HCT116 (cell line): ENCODE data around the gene RPL28. TPM values are rescaled to one million over a fixed set of nuclear protein-coding genes. Genes with fewer than 3 reads are reported as not detected.
A peak's percentile ranks its signal among the peaks of the same experiment; 100 is the strongest.

Experiments used
- ATAC-seq: fragments of 200-7000 bp; cut with Tn5 transposase; 2 replicates; pipeline ENCODE4 v1.9.1; 2020; ENCODE audit warnings: mild to moderate bottlenecking, moderate library complexity
- BruUV-seq: library from RNA; stranded (reverse); fragments of 400-500 nt; replicated peaks from 2 replicates; lab custom pipeline; 2021; lab: Mats Ljungman, UMichigan
- CTCF ChIA-PET: fragments of 300-600 bp; sonication (Branson Sonifier 250); formaldehyde crosslinking; loops from one replicate; lab custom pipeline; 2021; ENCODE audit warnings: antibody characterized with exemption; lab: Charles Lee
- POLR2A ChIA-PET: fragments of 300-600, 350-600 bp; sonication (Branson Sonifier 250); formaldehyde crosslinking; loops from one replicate; lab custom pipeline; 2021; ENCODE audit warnings: antibody characterized with exemption; lab: Charles Lee
- RAD21 ChIA-PET, 2 experiments: fragments of 300-600 bp; sonication (Branson Sonifier 250); formaldehyde crosslinking; loops; one replicate each; lab custom pipeline; 2023; ENCODE audit warnings: low total read pairs in 2 of 2; ENCODE audit not compliant: uncharacterized antibody in 2 of 2, unreplicated experiment in 2 of 2, low non-redundant PET in 1 of 2; lab: Charles Lee
- DNase-seq: peaks from one replicate; pipeline ENCODE4 v3.0.0-alpha.2; 2010; ENCODE audit warnings: low read depth, low spot score
- H2AFZ ChIP-seq: fragments of 200-600 bp; shearing (Covaris generic), sonication (generic); 2 replicates; pipeline ENCODE4 v1.6.1; 2017; ENCODE audit warnings: low read depth, mixed run types, mixed read lengths, antibody characterized with exemption, low read length; ENCODE audit not compliant: poor library complexity, severe bottlenecking
- H3K27ac ChIP-seq: 2 replicates; pipeline ENCODE4 v1.5.1; 2012; ENCODE audit warnings: low read depth, low read length
- H3K27me3 ChIP-seq: fragments of 200-600 bp; sonication (generic); 2 replicates; pipeline ENCODE4 v1.6.1; 2016; ENCODE audit warnings: mixed run types, low read length, mixed read lengths; ENCODE audit not compliant: insufficient read depth
- H3K36me3 ChIP-seq, 2 experiments: fragments of 200-500 bp in 1 of 2; fragments of 200-600 bp in 1 of 2; sonication (Bioruptor generic) in 1 of 2; sonication (generic) in 1 of 2; 2 replicates each; pipeline versions ENCODE4 v1.5.1 to v1.6.1; 2014 to 2016; ENCODE audit warnings: low read length in 2 of 2, inconsistent platforms in 1 of 2, mixed read lengths in 1 of 2, mixed run types in 1 of 2; ENCODE audit not compliant: insufficient read depth in 2 of 2, control insufficient read depth in 1 of 2
- H3K4me1 ChIP-seq, 2 experiments: fragments of 200-600 bp in 1 of 2; sonication (generic) in 1 of 2; 2 replicates each; pipeline versions ENCODE4 v1.5.1 to v1.6.1; 2012 to 2017; ENCODE audit warnings: low read length in 2 of 2, inconsistent platforms in 1 of 2, mild to moderate bottlenecking in 1 of 2, mixed read lengths in 1 of 2, mixed run types in 1 of 2, moderate library complexity in 1 of 2; ENCODE audit not compliant: insufficient read depth in 2 of 2, control insufficient read depth in 1 of 2
- H3K4me2 ChIP-seq: fragments of 200-600 bp; sonication (generic); 2 replicates; pipeline ENCODE4 v1.6.1; 2017; ENCODE audit warnings: mixed run types, low read length, mixed read lengths
- H3K4me3 ChIP-seq, 2 experiments: fragments of 200-600 bp in 1 of 2; sonication (generic) in 1 of 2; replicated peaks in 1 of 2; 2 replicates each; pipeline ENCODE4 v1.5.1; 2011 to 2016; ENCODE audit warnings: low read length in 2 of 2, control low read depth in 1 of 2, low read depth in 1 of 2, mild to moderate bottlenecking in 1 of 2, mixed read lengths in 1 of 2, mixed run types in 1 of 2
- H3K79me2 ChIP-seq: fragments of 200-600 bp; sonication (generic); 2 replicates; pipeline ENCODE4 v1.6.1; 2017; ENCODE audit warnings: mild to moderate bottlenecking, mixed run types, low read length, moderate library complexity, mixed read lengths; ENCODE audit not compliant: insufficient read depth
- H3K9ac ChIP-seq: fragments of 200-600 bp; sonication (generic); 2 replicates; pipeline ENCODE4 v1.6.1; 2016; ENCODE audit warnings: low read length, mixed read lengths
- H3K9me2 ChIP-seq: fragments of 200-600 bp; sonication (generic), shearing (Covaris generic); 2 replicates; pipeline ENCODE4 v1.6.1; 2017; ENCODE audit warnings: mixed run types, mild to moderate bottlenecking, moderate library complexity; ENCODE audit not compliant: insufficient read depth
- H3K9me3 ChIP-seq, 2 experiments: fragments of 200-500 bp in 1 of 2; fragments of 200-600 bp in 1 of 2; sonication (Bioruptor generic) in 1 of 2; sonication (generic) in 1 of 2; 2 replicates each; pipeline ENCODE4 v1.6.1; 2014 to 2017; ENCODE audit warnings: low read length in 2 of 2, mixed read lengths in 2 of 2, inconsistent platforms in 1 of 2, low read depth in 1 of 2, mild to moderate bottlenecking in 1 of 2, mixed run types in 1 of 2, moderate library complexity in 1 of 2; ENCODE audit not compliant: control insufficient read depth in 1 of 2, insufficient read depth in 1 of 2
- H4K20me1 ChIP-seq: fragments of 200-600 bp; sonication (generic), shearing (Covaris generic); 2 replicates; pipeline ENCODE4 v1.6.1; 2017; ENCODE audit warnings: mixed run types, mild to moderate bottlenecking, moderate library complexity; ENCODE audit not compliant: insufficient read depth
- ATF3 ChIP-seq: IDR thresholded peaks from 2 replicates; pipeline ENCODE4 v1.6.1; 2012
- CBX3 ChIP-seq: IDR thresholded peaks from 2 replicates; pipeline ENCODE4 v1.6.1; 2012; ENCODE audit warnings: low read depth
- CEBPB ChIP-seq: IDR thresholded peaks from 2 replicates; pipeline ENCODE4 v1.6.1; 2012; ENCODE audit warnings: low read depth
- CTCF ChIP-seq, 3 experiments: fragments of 200-600 bp in 1 of 3; sonication (generic) in 1 of 3; IDR thresholded peaks in 2 of 3; conservative IDR thresholded peaks in 1 of 3; 2 replicates each; pipeline ENCODE4 v1.5.1; 2012 to 2017; ENCODE audit warnings: low read depth in 2 of 3, low read length in 2 of 3, antibody characterized with exemption in 1 of 3, borderline replicate concordance in 1 of 3, control low read depth in 1 of 3, mild to moderate bottlenecking in 1 of 3, mixed read lengths in 1 of 3, mixed run types in 1 of 3, moderate library complexity in 1 of 3; ENCODE audit not compliant: insufficient read depth in 1 of 3
- EGR1 ChIP-seq: IDR thresholded peaks from 2 replicates; pipeline ENCODE4 v1.6.1; 2012; ENCODE audit warnings: low read depth
- ELF1 ChIP-seq: IDR thresholded peaks from 2 replicates; pipeline ENCODE4 v1.6.1; 2012; ENCODE audit warnings: low read depth, borderline replicate concordance
- EZH2 ChIP-seq: fragments of 200-600 bp; sonication (generic); IDR thresholded peaks from 2 replicates; pipeline ENCODE4 v1.6.1; 2017; ENCODE audit warnings: antibody characterized with exemption, mixed run types
- EZH2phosphoT487 ChIP-seq: fragments of 200-600 bp; IDR thresholded peaks from 2 replicates; pipeline ENCODE4 v1.6.1; 2018; ENCODE audit warnings: antibody characterized with exemption, borderline replicate concordance
- FOSL1 ChIP-seq: IDR thresholded peaks from 2 replicates; pipeline ENCODE4 v1.6.1; 2012; ENCODE audit warnings: low read depth
- JUND ChIP-seq: IDR thresholded peaks from 2 replicates; pipeline ENCODE4 v1.6.1; 2012
- POLR2A ChIP-seq: IDR thresholded peaks from 2 replicates; pipeline ENCODE4 v1.7.0; 2011; ENCODE audit warnings: borderline replicate concordance; ENCODE audit not compliant: insufficient read depth, insufficient read length; ENCODE audit errors: extremely low read depth
- POLR2AphosphoS5 ChIP-seq: IDR thresholded peaks from 2 replicates; pipeline ENCODE4 v1.6.1; 2011; ENCODE audit warnings: mild to moderate bottlenecking, low read depth, low read length, moderate library complexity
- RAD21 ChIP-seq: IDR thresholded peaks from 2 replicates; pipeline ENCODE4 v1.6.1; 2012; ENCODE audit warnings: low read depth, mild to moderate bottlenecking
- REST ChIP-seq: IDR thresholded peaks from 2 replicates; pipeline ENCODE4 v1.6.1; 2012; ENCODE audit warnings: low read depth
- SIN3A ChIP-seq: IDR thresholded peaks from 2 replicates; pipeline ENCODE4 v1.6.1; 2012; ENCODE audit warnings: low read depth
- SP1 ChIP-seq: IDR thresholded peaks from 2 replicates; pipeline ENCODE4 v1.6.1; 2012; ENCODE audit warnings: low read depth
- TCF7L2 ChIP-seq: IDR thresholded peaks from 2 replicates; pipeline ENCODE4 v1.7.0; 2011; ENCODE audit warnings: borderline replicate concordance, inconsistent platforms; ENCODE audit not compliant: insufficient read depth, insufficient read length; ENCODE audit errors: extremely low read depth
- YY1 ChIP-seq: IDR thresholded peaks from 2 replicates; pipeline ENCODE4 v1.6.1; 2011; ENCODE audit warnings: low read length, low read depth, moderate library complexity, mild to moderate bottlenecking; ENCODE audit not compliant: insufficient replicate concordance; ENCODE audit errors: extremely low read depth
- ZBTB33 ChIP-seq: IDR thresholded peaks from 2 replicates; pipeline ENCODE4 v1.6.1; 2011; ENCODE audit warnings: mild to moderate bottlenecking, low read length, moderate library complexity; ENCODE audit not compliant: insufficient replicate concordance; ENCODE audit errors: extremely low read depth
- ZNF274 ChIP-seq: fragments of 200-500 bp; sonication (Bioruptor generic); IDR thresholded peaks from 2 replicates; pipeline ENCODE4 v1.6.1; 2014; ENCODE audit warnings: mild to moderate bottlenecking, low read depth, low read length, inconsistent platforms
- intact Hi-C: fragments of 100-400 bp; cut with micrococcal nuclease; formaldehyde crosslinking; loops from 2 replicates; pipeline ENCODE4 v1.10.0; 2022
- total RNA-seq: library from RNA; stranded (reverse); gene quantifications from one replicate; pipeline ENCODE4 v1.2.1, GENCODE V29; 2021; ENCODE audit not compliant: unreplicated experiment

RPL28 gene
- total RNA-seq, 1 experiment from 2014 or later = 3,050 TPM

GRCh38 chr19:55353356-55353802, 32.4 kb upstream of the RPL28 start:
- Histone ChIP-seq H2AFZ (peak overlapping the region; percentile 61), H3K9ac (peak overlapping the region; percentile 59), H3K27me3 (no peaks in the 10 kb centered on the region), H3K9me2 (no peaks in the 10 kb centered on the region), H4K20me1 (no peaks in the 10 kb centered on the region), H3K4me1 (peaks cover 2 to 42% of the 10 kb centered on the region in 2 experiments; a peak in 3 of 4 replicates), H3K36me3 (no peaks in the 10 kb centered on the region), H3K4me3 (peak overlapping the region; percentile 46 to 61), H3K9me3 (no peaks in the 10 kb centered on the region), H3K4me2 (peak overlapping the region; percentile 92), H3K27ac (peak overlapping the region; percentile 36; the same call in 1 of the 2 replicates), H3K79me2 (no peaks in the 10 kb centered on the region)
- RAD21 ChIA-PET = no interaction called here
- DNase-seq (no peak), ATAC-seq (no peak)
- TF ChIP-seq SIN3A (no peak), FOSL1 (no peak), POLR2AphosphoS5 (no peak), TCF7L2 (no peak), EZH2phosphoT487 (no peak), ELF1 (no peak), SP1 (no peak), REST (no peak), EZH2 (no peak), CTCF (IDR thresholded peaks at IDR 0.05 in 2 of 3, conservative IDR thresholded peaks at IDR 0.05 in 1 of 3; ENCODE audit: borderline replicate concordance in 1 of 3, insufficient read depth in 1 of 3, low read depth in 2 of 3, low read length in 2 of 3) (no peak), CBX3 (no peak), RAD21 (no peak), CEBPB (no peak), JUND (no peak), POLR2A (no peak), ZBTB33 (no peak), EGR1 (no peak), ZNF274 (no peak), YY1 (no peak), ATF3 (no peak)
- TSS peak; percentile 74 for BruUV-seq
- POLR2A ChIA-PET = interaction anchor here (1.6 kb wide), 1 partner anchor 14 kb away, joined by 6 read pairs; the partner anchor contains the start of gene KMT5C
- CTCF ChIA-PET = no interaction called here
- intact Hi-C loops = no loop called here
